Bronchial epithelial cell (primary cell): ENCODE results near the gene L1CAM. TPM values are rescaled to one million over a fixed set of nuclear protein-coding genes. Genes with fewer than 3 reads are reported as not detected.

ENCODE experiments used
- DNase-seq: peaks from one replicate; pipeline ENCODE4 v3.0.0-alpha.2; 2010; ENCODE audit warnings: low read depth
- FAIRE-seq: peaks from 2 replicates; lab custom pipeline; 2011; peaks lifted over from hg19 to GRCh38; lab: Jason Lieb, UNC
- H3K27me3 ChIP-seq: 2 replicates; pipeline ENCODE4 v1.5.1; 2011; ENCODE audit warnings: low read length; ENCODE audit not compliant: control insufficient read depth, insufficient read depth
- H3K36me3 ChIP-seq: 2 replicates; pipeline ENCODE4 v1.5.1; 2011; ENCODE audit warnings: low read length; ENCODE audit not compliant: control insufficient read depth, insufficient read depth
- H3K4me3 ChIP-seq: 2 replicates; pipeline ENCODE4 v1.5.1; 2011; ENCODE audit warnings: mild to moderate bottlenecking, low read depth, low read length, control low read depth
- CTCF ChIP-seq: IDR thresholded peaks from 2 replicates; pipeline ENCODE4 v1.5.1; 2011; ENCODE audit warnings: mild to moderate bottlenecking, moderate library complexity, low read length, control low read depth, inconsistent platforms; ENCODE audit not compliant: insufficient read depth, severe bottlenecking
- total RNA-seq: library from RNA; depleted of rRNA; stranded (reverse); fragments of >200 nt; gene quantifications from 2 replicates; pipeline ENCODE4 v1.2.1, GENCODE V29; 2014

L1CAM gene
- total RNA-seq, 1 donor from 2014 or later, result 0.26 TPM

GRCh38 chrX:153867671-153868070 is 18.3 kb downstream of the L1CAM start:
- no peak for FAIRE-seq
- no peak overlapping the region for H3K4me3 ChIP-seq
- TF ChIP-seq CTCF, result no peak
- no peaks in the 10 kb centered on the region for H3K36me3 ChIP-seq
- H3K27me3 ChIP-seq, result no peaks in the 10 kb centered on the region
- no peak for DNase-seq

GRCh38 chrX:153867139-153867538 is 18.8 kb downstream of the L1CAM start:
- no peak for TF ChIP-seq CTCF
- Histone ChIP-seq H3K36me3 (no peaks in the 10 kb centered on the region), H3K27me3 (no peaks in the 10 kb centered on the region), H3K4me3 (no peak overlapping the region)
- no peak for DNase-seq
- no peak for FAIRE-seq

GRCh38 chrX:153866302-153867019 is 19.5 kb downstream of the L1CAM start:
- Histone ChIP-seq H3K27me3 (no peaks in the 10 kb centered on the region), H3K36me3 (no peaks in the 10 kb centered on the region), H3K4me3 (no peak overlapping the region)
- FAIRE-seq (no peak), DNase-seq (no peak)
- TF ChIP-seq CTCF, result no peak

- H3K4me3 ChIP-seq, result no peak overlapping the region
- no peak for DNase-seq
- FAIRE-seq, result no peak
- no peaks in the 10 kb centered on the region for H3K36me3 ChIP-seq
- no peaks in the 10 kb centered on the region for H3K27me3 ChIP-seq
- no peak for TF ChIP-seq CTCF
Measured at GRCh38 chrX:153865685-153866084, 20.3 kb downstream of the L1CAM start.

GRCh38 chrX:153865321-153865580 is 20.7 kb downstream of the L1CAM start:
- Histone ChIP-seq H3K4me3 (no peak overlapping the region), H3K27me3 (no peaks in the 10 kb centered on the region), H3K36me3 (no peaks in the 10 kb centered on the region)
- TF ChIP-seq CTCF, result no peak
- DNase-seq (no peak), FAIRE-seq (no peak)
